ENCODE results near the gene SUN3.
A peak's percentile ranks its signal among the peaks of the same experiment; 100 is the strongest.
"Not testable (repeated sequence)": the region's sequence is repeated elsewhere in the genome, so short reads cannot be mapped to it uniquely, and the experiment has no call there.

Gene SUN3

GRCh38 chr7:47944536-47945260 lies 84.2 kb downstream of the SUN3 start:
- H3K4me3 ChIP-seq (ENCODE audit: low read depth, low read length): no peak overlapping the region
- no peak for DNase-seq
- no peaks in the 10 kb centered on the region for H3K27me3 ChIP-seq
- no peak for TF ChIP-seq CTCF (IDR thresholded peaks at IDR 0.05; ENCODE audit: low read depth, low read length)
- H3K36me3 ChIP-seq: no peaks in the 10 kb centered on the region
- peaks cover 25% of the 10 kb centered on the region for H3K4me1 ChIP-seq
- H3K9me3 ChIP-seq: no peaks in the 10 kb centered on the region

GRCh38 chr7:47943676-47944474 lies 85.0 kb downstream of the SUN3 start:
- no peaks in the 10 kb centered on the region for H3K27me3 ChIP-seq
- no peak overlapping the region for H3K4me3 ChIP-seq (ENCODE audit: low read depth, low read length)
- peaks cover 25% of the 10 kb centered on the region for H3K4me1 ChIP-seq
- no peaks in the 10 kb centered on the region for H3K36me3 ChIP-seq
- peak; percentile 56 for DNase-seq
- no peaks in the 10 kb centered on the region for H3K9me3 ChIP-seq
- no peak for TF ChIP-seq CTCF (IDR thresholded peaks at IDR 0.05; ENCODE audit: low read depth, low read length)

- H3K4me3 ChIP-seq (ENCODE audit: low read depth, low read length); DNase-seq; H3K9me3 ChIP-seq; H3K27me3 ChIP-seq; H3K36me3 ChIP-seq: not testable (repeated sequence)
- peaks cover 25% of the 10 kb centered on the region for H3K4me1 ChIP-seq
These were observed 86.3 kb downstream of the SUN3 start for GRCh38 chr7:47942651-47943050.

- H3K27me3 ChIP-seq: no peaks in the 10 kb centered on the region
- no peak for DNase-seq
- H3K4me1 ChIP-seq: peaks cover 25% of the 10 kb centered on the region
- no peak for TF ChIP-seq CTCF (IDR thresholded peaks at IDR 0.05; ENCODE audit: low read depth, low read length)
- no peak overlapping the region for H3K4me3 ChIP-seq (ENCODE audit: low read depth, low read length)
- no peaks in the 10 kb centered on the region for H3K36me3 ChIP-seq
- H3K9me3 ChIP-seq: no peaks in the 10 kb centered on the region
These were observed 86.8 kb downstream of the SUN3 start for GRCh38 chr7:47942132-47942531.

GRCh38 chr7:47941136-47941844 lies 87.6 kb downstream of the SUN3 start:
- Histone ChIP-seq H3K4me3 (ENCODE audit: low read depth, low read length) (no peak overlapping the region), H3K9me3 (no peaks in the 10 kb centered on the region), H3K36me3 (no peaks in the 10 kb centered on the region), H3K27me3 (no peaks in the 10 kb centered on the region), H3K4me1 (peaks cover 25% of the 10 kb centered on the region)
- no peak for DNase-seq
- TF ChIP-seq CTCF (IDR thresholded peaks at IDR 0.05; ENCODE audit: low read depth, low read length): no peak

GRCh38 chr7:47940088-47941013 lies 88.6 kb downstream of the SUN3 start:
- no peak for DNase-seq
- no peaks in the 10 kb centered on the region for H3K9me3 ChIP-seq
- TF ChIP-seq CTCF (IDR thresholded peaks at IDR 0.05; ENCODE audit: low read depth, low read length): no peak
- no peak overlapping the region for H3K4me3 ChIP-seq (ENCODE audit: low read depth, low read length)
- peaks cover 22% of the 10 kb centered on the region for H3K4me1 ChIP-seq
- H3K36me3 ChIP-seq: no peaks in the 10 kb centered on the region
- no peaks in the 10 kb centered on the region for H3K27me3 ChIP-seq
